Amygdala (tissue), 56 donors: ENCODE results near the gene CBFA2T2.
"Not testable (repeated sequence)": the region's sequence is repeated elsewhere in the genome, so short reads cannot be mapped to it uniquely, and the experiment has no call there.

Source experiments
- DNase-seq, 56 donors: peaks; one replicate each; lab custom pipeline; 2025; lab: John Stamatoyannopoulos, UW

Gene CBFA2T2

GRCh38 chr20:33686100-33686983 is 196.4 kb downstream of the CBFA2T2 start, which contains the start of gene E2F1:
Gene E2F1 (minus strand): TSS chr20:33686385. CDS start chr20:33686264, 121 bp downstream.
- peak; percentile 49 to 97 (median 90) for DNase-seq

GRCh38 chr20:33686984-33687366 is 197.1 kb downstream of the CBFA2T2 start:
- no peak for DNase-seq

GRCh38 chr20:33687370-33687915 is 197.5 kb downstream of the CBFA2T2 start:
- DNase-seq = no peak

- no peak for DNase-seq
Measured at GRCh38 chr20:33687993-33688937, 198.4 kb downstream of the CBFA2T2 start.

- no peak for DNase-seq
Measured at GRCh38 chr20:33688938-33689424, 199.1 kb downstream of the CBFA2T2 start.

- no peak for DNase-seq
Measured at GRCh38 chr20:33689493-33689892, 199.6 kb downstream of the CBFA2T2 start.

- peak in 23 of 56 donors; percentile 14 to 68 (median 38) for DNase-seq
Measured at GRCh38 chr20:33689973-33690372, 200.1 kb downstream of the CBFA2T2 start.

GRCh38 chr20:33693289-33693688 is 203.4 kb downstream of the CBFA2T2 start:
- peak in 2 of 56 donors; percentile 44 to 61 for DNase-seq

- peak in 53 of 56 donors; percentile 18 to 90 (median 72) for DNase-seq
Measured at GRCh38 chr20:33693741-33694638, 204.1 kb downstream of the CBFA2T2 start.

GRCh38 chr20:33694639-33695012 is 204.7 kb downstream of the CBFA2T2 start:
- peak in 10 of 56 donors; percentile 36 to 69 (median 49) for DNase-seq

GRCh38 chr20:33696448-33696847 is 206.6 kb downstream of the CBFA2T2 start:
- no peak for DNase-seq

- peak in 36 of 56 donors; percentile 9 to 76 (median 46) for DNase-seq
Measured at GRCh38 chr20:33697129-33697528, 207.2 kb downstream of the CBFA2T2 start.

- DNase-seq = not testable (repeated sequence)
Measured at GRCh38 chr20:33698966-33699365, 209.1 kb downstream of the CBFA2T2 start.
